ENCODE data around the gene SLF2.

Gene SLF2

GRCh38 chr10:100887761-100888296 is 24.9 kb upstream of the SLF2 start:
- no peaks in the 10 kb centered on the region for H3K9me3 Mint-ChIP-seq
- H3K36me3 Mint-ChIP-seq (ENCODE audit: low read depth), result no peaks in the 10 kb centered on the region
- peak overlapping the region; percentile 91 to 97 (median 94) for H3K27ac Mint-ChIP-seq
- TF ChIP-seq CTCF (IDR thresholded peaks at IDR 0.05; ENCODE audit: unreplicated experiment in 3 of 3), result no peak
- no peaks in the 10 kb centered on the region for H3K27me3 Mint-ChIP-seq (ENCODE audit: low read depth)
- peak overlapping the region in 1 of 3 experiments; percentile 52 for H3K4me3 Mint-ChIP-seq
- peaks cover 82% of the 10 kb centered on the region for H3K4me1 Mint-ChIP-seq

- Mint-ChIP-seq H3K4me1 (peaks cover 71% of the 10 kb centered on the region), H3K36me3 (ENCODE audit: low read depth) (no peaks in the 10 kb centered on the region), H3K27me3 (ENCODE audit: low read depth) (no peaks in the 10 kb centered on the region), H3K27ac (peak overlapping the region; percentile 60 to 88 (median 76)), H3K4me3 (peak overlapping the region in 1 of 3 experiments; percentile 6), H3K9me3 (no peaks in the 10 kb centered on the region)
- peak; percentile 15 to 35 (median 24) for TF ChIP-seq CTCF (IDR thresholded peaks at IDR 0.05; ENCODE audit: unreplicated experiment in 3 of 3)
Observed at GRCh38 chr10:100888957-100889356, 23.8 kb upstream of the SLF2 start.

- no peak for TF ChIP-seq CTCF (IDR thresholded peaks at IDR 0.05; ENCODE audit: unreplicated experiment in 3 of 3)
- Mint-ChIP-seq H3K27ac (peak overlapping the region; percentile 60 to 89 (median 76)), H3K9me3 (no peaks in the 10 kb centered on the region), H3K4me1 (peaks cover 69% of the 10 kb centered on the region), H3K36me3 (ENCODE audit: low read depth) (no peaks in the 10 kb centered on the region), H3K4me3 (peak overlapping the region in 1 of 3 experiments; percentile 9), H3K27me3 (ENCODE audit: low read depth) (no peaks in the 10 kb centered on the region)
Observed at GRCh38 chr10:100889546-100889945, 23.2 kb upstream of the SLF2 start.

- H3K9me3 Mint-ChIP-seq, result no peaks in the 10 kb centered on the region
- H3K4me1 Mint-ChIP-seq, result peaks cover 69% of the 10 kb centered on the region
- H3K27me3 Mint-ChIP-seq (ENCODE audit: low read depth), result peaks cover 2% of the 10 kb centered on the region
- H3K27ac Mint-ChIP-seq, result peak overlapping the region; percentile 60 to 89 (median 76)
- TF ChIP-seq CTCF (IDR thresholded peaks at IDR 0.05; ENCODE audit: unreplicated experiment in 3 of 3), result no peak
- H3K36me3 Mint-ChIP-seq (ENCODE audit: low read depth), result no peaks in the 10 kb centered on the region
- peak overlapping the region in 1 of 3 experiments; percentile 35 for H3K4me3 Mint-ChIP-seq
Observed at GRCh38 chr10:100890141-100890672, 22.6 kb upstream of the SLF2 start.

GRCh38 chr10:100890673-100891317 is 22.0 kb upstream of the SLF2 start:
- H3K36me3 Mint-ChIP-seq (ENCODE audit: low read depth), result no peaks in the 10 kb centered on the region
- H3K4me1 Mint-ChIP-seq, result peaks cover 72% of the 10 kb centered on the region
- peak overlapping the region; percentile 60 to 89 (median 76) for H3K27ac Mint-ChIP-seq
- H3K27me3 Mint-ChIP-seq (ENCODE audit: low read depth), result peaks cover 5% of the 10 kb centered on the region
- no peak for TF ChIP-seq CTCF (IDR thresholded peaks at IDR 0.05; ENCODE audit: unreplicated experiment in 3 of 3)
- no peaks in the 10 kb centered on the region for H3K9me3 Mint-ChIP-seq
- H3K4me3 Mint-ChIP-seq, result peak overlapping the region in 1 of 3 experiments; percentile 35
